ENCODE measurements around the gene CTAGE9.

Gene CTAGE9

GRCh38 chr6:131741688-131742393 is 31.0 kb upstream of the CTAGE9 start:
- Histone ChIP-seq H3K9me2 (replicated peaks; ENCODE audit: insufficient read depth, low read length) (no peaks in the 10 kb centered on the region), H3K9ac (ENCODE audit: low read length) (no peak overlapping the region), H3K4me3 (ENCODE audit: insufficient read depth, low read length, poor library complexity, severe bottlenecking) (no peak overlapping the region), H3K79me2 (ENCODE audit: insufficient read depth, low read length) (no peaks in the 10 kb centered on the region), H3K9me3 (ENCODE audit: insufficient read depth, low read length) (no peaks in the 10 kb centered on the region), H2AFZ (ENCODE audit: low read depth, low read length, severe bottlenecking) (no peak overlapping the region), H3K4me2 (ENCODE audit: low read depth, low read length, poor library complexity, severe bottlenecking) (no peak overlapping the region), H3F3A (ENCODE audit: insufficient read depth) (no peaks in the 10 kb centered on the region; the same call in 1 of the 2 replicates), H3K36me3 (ENCODE audit: low read length) (peaks cover 32% of the 10 kb centered on the region; the same call in 1 of the 2 replicates), H4K20me1 (ENCODE audit: low read depth, low read length) (no peaks in the 10 kb centered on the region), H3K27ac (ENCODE audit: low read depth, low read length) (no peak overlapping the region), H3K27me3 (ENCODE audit: low read length) (no peaks in the 10 kb centered on the region)
- TF ChIP-seq EZH2phosphoT487 (conservative IDR thresholded peaks at IDR 0.05; ENCODE audit: low read length) (no peak), CTCF (IDR thresholded peaks at IDR 0.05; ENCODE audit: insufficient read depth, low read length, poor library complexity, severe bottlenecking) (no peak)

GRCh38 chr6:131740161-131740560 is 29.3 kb upstream of the CTAGE9 start:
- TF ChIP-seq EZH2phosphoT487 (conservative IDR thresholded peaks at IDR 0.05; ENCODE audit: low read length) = no peak
- no peak for TF ChIP-seq CTCF (IDR thresholded peaks at IDR 0.05; ENCODE audit: insufficient read depth, low read length, poor library complexity, severe bottlenecking)
- no peaks in the 10 kb centered on the region for H3K27me3 ChIP-seq (ENCODE audit: low read length)
- no peak overlapping the region for H3K4me2 ChIP-seq (ENCODE audit: low read depth, low read length, poor library complexity, severe bottlenecking)
- H3K4me3 ChIP-seq (ENCODE audit: insufficient read depth, low read length, poor library complexity, severe bottlenecking) = no peak overlapping the region
- no peak overlapping the region for H2AFZ ChIP-seq (ENCODE audit: low read depth, low read length, severe bottlenecking)
- no peaks in the 10 kb centered on the region for H3K79me2 ChIP-seq (ENCODE audit: insufficient read depth, low read length)
- no peak overlapping the region for H3K9ac ChIP-seq (ENCODE audit: low read length)
- H3K36me3 ChIP-seq (ENCODE audit: low read length) = peaks cover 32% of the 10 kb centered on the region; the same call in 1 of the 2 replicates
- no peaks in the 10 kb centered on the region for H4K20me1 ChIP-seq (ENCODE audit: low read depth, low read length)
- no peak overlapping the region for H3K27ac ChIP-seq (ENCODE audit: low read depth, low read length)
- H3F3A ChIP-seq (ENCODE audit: insufficient read depth) = no peaks in the 10 kb centered on the region; the same call in 1 of the 2 replicates
- no peaks in the 10 kb centered on the region for H3K9me3 ChIP-seq (ENCODE audit: insufficient read depth, low read length)
- H3K9me2 ChIP-seq (replicated peaks; ENCODE audit: insufficient read depth, low read length) = no peaks in the 10 kb centered on the region

- TF ChIP-seq CTCF (IDR thresholded peaks at IDR 0.05; ENCODE audit: insufficient read depth, low read length, poor library complexity, severe bottlenecking) (no peak), EZH2phosphoT487 (conservative IDR thresholded peaks at IDR 0.05; ENCODE audit: low read length) (no peak)
- Histone ChIP-seq H3K9ac (ENCODE audit: low read length) (no peak overlapping the region), H3K36me3 (ENCODE audit: low read length) (peaks cover 34% of the 10 kb centered on the region; the same call in 1 of the 2 replicates), H4K20me1 (ENCODE audit: low read depth, low read length) (no peaks in the 10 kb centered on the region), H3K9me3 (ENCODE audit: insufficient read depth, low read length) (no peaks in the 10 kb centered on the region), H3K27ac (ENCODE audit: low read depth, low read length) (no peak overlapping the region), H3K4me3 (ENCODE audit: insufficient read depth, low read length, poor library complexity, severe bottlenecking) (no peak overlapping the region), H3K4me2 (ENCODE audit: low read depth, low read length, poor library complexity, severe bottlenecking) (no peak overlapping the region), H3F3A (ENCODE audit: insufficient read depth) (no peaks in the 10 kb centered on the region; the same call in 1 of the 2 replicates), H3K9me2 (replicated peaks; ENCODE audit: insufficient read depth, low read length) (no peaks in the 10 kb centered on the region), H3K27me3 (ENCODE audit: low read length) (no peaks in the 10 kb centered on the region), H2AFZ (ENCODE audit: low read depth, low read length, severe bottlenecking) (no peak overlapping the region), H3K79me2 (ENCODE audit: insufficient read depth, low read length) (no peaks in the 10 kb centered on the region)
Measured at GRCh38 chr6:131739136-131739535, 28.3 kb upstream of the CTAGE9 start.
